Duodenal mucosa (tissue), 2 donors: ENCODE results near the gene SH2D2A.

Experiments used
- H3K27ac ChIP-seq: one replicate; pipeline ENCODE4 v1.7.0; 2013; ENCODE audit warnings: low read depth, low read length
- H3K27me3 ChIP-seq, 2 donors: one replicate each; pipeline ENCODE4 v1.7.0; 2013; ENCODE audit warnings: low read length in 2 of 2, control low read depth in 1 of 2; ENCODE audit not compliant: insufficient read depth in 2 of 2, control insufficient read depth in 1 of 2
- H3K36me3 ChIP-seq, 2 donors: one replicate each; pipeline ENCODE4 v1.7.0; 2013; ENCODE audit warnings: low read length in 2 of 2, control low read depth in 1 of 2; ENCODE audit not compliant: insufficient read depth in 2 of 2, control insufficient read depth in 1 of 2
- H3K4me1 ChIP-seq, 2 donors: one replicate each; pipeline ENCODE4 v1.7.0; 2013; ENCODE audit warnings: low read length in 2 of 2, control low read depth in 1 of 2; ENCODE audit not compliant: insufficient read depth in 2 of 2, control insufficient read depth in 1 of 2
- H3K4me3 ChIP-seq, 2 donors: one replicate each; pipeline ENCODE4 v1.7.0; 2013; ENCODE audit warnings: low read length in 2 of 2, low read depth in 1 of 2
- H3K9ac ChIP-seq, 2 donors: one replicate each; pipeline ENCODE4 v1.7.0; 2013; ENCODE audit warnings: low read length in 2 of 2, low read depth in 1 of 2
- H3K9me3 ChIP-seq, 2 donors: one replicate each; pipeline ENCODE4 v1.7.0; 2013; ENCODE audit warnings: low read length in 2 of 2, control low read depth in 1 of 2; ENCODE audit not compliant: control insufficient read depth in 1 of 2

SH2D2A gene

GRCh38 chr1:156826630-156827029 lies 10.0 kb upstream of the SH2D2A start:
- no peak overlapping the region for H3K27ac ChIP-seq
- H3K9me3 ChIP-seq, result no peaks in the 10 kb centered on the region
- H3K4me3 ChIP-seq, result no peak overlapping the region
- no peaks in the 10 kb centered on the region for H3K36me3 ChIP-seq
- peaks cover 3 to 5% of the 10 kb centered on the region in 2 donors for H3K27me3 ChIP-seq
- H3K9ac ChIP-seq, result no peak overlapping the region
- no peaks in the 10 kb centered on the region for H3K4me1 ChIP-seq

GRCh38 chr1:156823210-156823790 lies 6.7 kb upstream of the SH2D2A start:
- peaks cover 0 to 5% of the 10 kb centered on the region in 2 donors for H3K27me3 ChIP-seq
- no peak overlapping the region for H3K4me3 ChIP-seq
- no peak overlapping the region for H3K9ac ChIP-seq
- H3K36me3 ChIP-seq, result no peaks in the 10 kb centered on the region
- H3K9me3 ChIP-seq, result no peaks in the 10 kb centered on the region
- H3K4me1 ChIP-seq, result no peaks in the 10 kb centered on the region
- H3K27ac ChIP-seq, result no peak overlapping the region

- H3K4me1 ChIP-seq, result no peaks in the 10 kb centered on the region
- no peak overlapping the region for H3K9ac ChIP-seq
- peaks cover 0 to 5% of the 10 kb centered on the region in 2 donors for H3K27me3 ChIP-seq
- H3K27ac ChIP-seq, result no peak overlapping the region
- no peak overlapping the region for H3K4me3 ChIP-seq
- H3K36me3 ChIP-seq, result no peaks in the 10 kb centered on the region
- H3K9me3 ChIP-seq, result no peaks in the 10 kb centered on the region
Measured at GRCh38 chr1:156822680-156823079, 6.0 kb upstream of the SH2D2A start.

- Histone ChIP-seq H3K36me3 (no peaks in the 10 kb centered on the region), H3K9ac (no peak overlapping the region), H3K4me3 (no peak overlapping the region), H3K27ac (no peak overlapping the region), H3K9me3 (no peaks in the 10 kb centered on the region), H3K27me3 (peaks cover 0 to 5% of the 10 kb centered on the region in 2 donors), H3K4me1 (peaks cover 0 to 3% of the 10 kb centered on the region in 2 donors)
Measured at GRCh38 chr1:156821801-156822200, 5.2 kb upstream of the SH2D2A start.

- H3K9ac ChIP-seq, result peak overlapping the region; percentile 57 to 74
- peak overlapping the region; percentile 44 for H3K27ac ChIP-seq
- H3K4me3 ChIP-seq, result peak overlapping the region; percentile 57 to 63
- no peaks in the 10 kb centered on the region for H3K36me3 ChIP-seq
- peaks cover 19 to 24% of the 10 kb centered on the region in 2 donors for H3K4me1 ChIP-seq
- H3K9me3 ChIP-seq, result no peaks in the 10 kb centered on the region
- no peaks in the 10 kb centered on the region for H3K27me3 ChIP-seq
Measured at GRCh38 chr1:156815961-156816422, 656 bp downstream of the SH2D2A start.

- H3K27ac ChIP-seq, result no peak overlapping the region
- H3K9ac ChIP-seq, result peak overlapping the region; percentile 57 to 74
Measured at GRCh38 chr1:156815307-156815826, 1.3 kb downstream of the SH2D2A start.

GRCh38 chr1:156814571-156815260 lies 1.9 kb downstream of the SH2D2A start:
- Histone ChIP-seq H3K27ac (no peak overlapping the region), H3K27me3 (no peaks in the 10 kb centered on the region), H3K4me3 (peak overlapping the region; percentile 62 to 72), H3K9me3 (no peaks in the 10 kb centered on the region), H3K4me1 (peaks cover 19 to 24% of the 10 kb centered on the region in 2 donors), H3K9ac (peak overlapping the region in 1 of 2 donors; percentile 72), H3K36me3 (no peaks in the 10 kb centered on the region)

More at GRCh38 chr1:156815307-156815826, 1.3 kb downstream of the SH2D2A start:
- peak overlapping the region; percentile 57 to 63 for H3K4me3 ChIP-seq
- H3K4me1 ChIP-seq, result peaks cover 19 to 24% of the 10 kb centered on the region in 2 donors
- H3K9me3 ChIP-seq, result no peaks in the 10 kb centered on the region
- no peaks in the 10 kb centered on the region for H3K36me3 ChIP-seq
- H3K27me3 ChIP-seq, result no peaks in the 10 kb centered on the region

GRCh38 chr1:156813750-156814570 lies 2.7 kb downstream of the SH2D2A start:
- Histone ChIP-seq H3K27me3 (no peaks in the 10 kb centered on the region), H3K9me3 (no peaks in the 10 kb centered on the region), H3K9ac (peak overlapping the region; percentile 45 to 72), H3K27ac (no peak overlapping the region), H3K4me1 (peaks cover 19 to 24% of the 10 kb centered on the region in 2 donors), H3K4me3 (peak overlapping the region; percentile 62 to 72), H3K36me3 (no peaks in the 10 kb centered on the region)

GRCh38 chr1:156813298-156813697 lies 3.4 kb downstream of the SH2D2A start:
- no peaks in the 10 kb centered on the region for H3K36me3 ChIP-seq

More at GRCh38 chr1:156813298-156813697, 3.4 kb downstream of the SH2D2A start:
- no peaks in the 10 kb centered on the region for H3K9me3 ChIP-seq
- peaks cover 19 to 24% of the 10 kb centered on the region in 2 donors for H3K4me1 ChIP-seq
- H3K27ac ChIP-seq, result no peak overlapping the region
- peak overlapping the region; percentile 62 to 72 for H3K4me3 ChIP-seq
- peak overlapping the region; percentile 45 to 72 for H3K9ac ChIP-seq
- H3K27me3 ChIP-seq, result no peaks in the 10 kb centered on the region
